Epithelial cell of esophagus (primary cell): Measurements from ENCODE around the gene DDX49.
"Not testable (repeated sequence)": the region's sequence is repeated elsewhere in the genome, so short reads cannot be mapped to it uniquely, and the experiment has no call there.

Experiments
- DNase-seq: peaks from one replicate; pipeline ENCODE4 v3.0.0; 2010; ENCODE audit warnings: low read depth
- H3K4me3 ChIP-seq: 2 replicates; pipeline ENCODE4 v1.5.1; 2011; ENCODE audit warnings: mild to moderate bottlenecking, low read length, control low read depth
- TF ChIP-seq, protein P1 (sequence below): IDR thresholded peaks from 2 replicates; pipeline ENCODE4 v1.5.1; 2011; ENCODE audit warnings: low read depth, mild to moderate bottlenecking, low read length, control low read depth, inconsistent platforms; ENCODE audit not compliant: insufficient read depth; ENCODE audit errors: missing control alignments

Gene DDX49

DNA sequence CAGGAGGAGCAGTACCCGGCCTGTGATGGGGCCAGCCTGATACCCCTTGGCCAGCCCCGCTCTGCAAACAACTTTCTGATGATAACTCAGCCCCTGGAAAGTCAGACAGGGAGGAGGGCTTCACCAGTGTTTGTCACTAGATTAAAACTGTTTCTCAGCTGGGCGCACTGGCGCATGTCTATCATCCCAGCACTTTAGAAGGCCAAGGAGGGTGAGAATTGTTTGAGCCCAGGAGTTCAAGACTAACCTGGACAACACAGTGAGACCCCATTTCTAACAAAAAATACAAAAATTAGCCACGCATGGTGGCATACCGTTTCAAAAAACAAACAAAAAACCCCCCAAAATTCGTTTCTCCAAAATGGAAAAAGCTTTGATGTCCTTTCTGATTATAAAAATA lies 18.0 kb upstream of the DDX49 start:
- TF ChIP-seq, protein P1, sequence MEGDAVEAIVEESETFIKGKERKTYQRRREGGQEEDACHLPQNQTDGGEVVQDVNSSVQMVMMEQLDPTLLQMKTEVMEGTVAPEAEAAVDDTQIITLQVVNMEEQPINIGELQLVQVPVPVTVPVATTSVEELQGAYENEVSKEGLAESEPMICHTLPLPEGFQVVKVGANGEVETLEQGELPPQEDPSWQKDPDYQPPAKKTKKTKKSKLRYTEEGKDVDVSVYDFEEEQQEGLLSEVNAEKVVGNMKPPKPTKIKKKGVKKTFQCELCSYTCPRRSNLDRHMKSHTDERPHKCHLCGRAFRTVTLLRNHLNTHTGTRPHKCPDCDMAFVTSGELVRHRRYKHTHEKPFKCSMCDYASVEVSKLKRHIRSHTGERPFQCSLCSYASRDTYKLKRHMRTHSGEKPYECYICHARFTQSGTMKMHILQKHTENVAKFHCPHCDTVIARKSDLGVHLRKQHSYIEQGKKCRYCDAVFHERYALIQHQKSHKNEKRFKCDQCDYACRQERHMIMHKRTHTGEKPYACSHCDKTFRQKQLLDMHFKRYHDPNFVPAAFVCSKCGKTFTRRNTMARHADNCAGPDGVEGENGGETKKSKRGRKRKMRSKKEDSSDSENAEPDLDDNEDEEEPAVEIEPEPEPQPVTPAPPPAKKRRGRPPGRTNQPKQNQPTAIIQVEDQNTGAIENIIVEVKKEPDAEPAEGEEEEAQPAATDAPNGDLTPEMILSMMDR = no peak
- DNase-seq = no peak
- no peak overlapping the region for H3K4me3 ChIP-seq

DNA sequence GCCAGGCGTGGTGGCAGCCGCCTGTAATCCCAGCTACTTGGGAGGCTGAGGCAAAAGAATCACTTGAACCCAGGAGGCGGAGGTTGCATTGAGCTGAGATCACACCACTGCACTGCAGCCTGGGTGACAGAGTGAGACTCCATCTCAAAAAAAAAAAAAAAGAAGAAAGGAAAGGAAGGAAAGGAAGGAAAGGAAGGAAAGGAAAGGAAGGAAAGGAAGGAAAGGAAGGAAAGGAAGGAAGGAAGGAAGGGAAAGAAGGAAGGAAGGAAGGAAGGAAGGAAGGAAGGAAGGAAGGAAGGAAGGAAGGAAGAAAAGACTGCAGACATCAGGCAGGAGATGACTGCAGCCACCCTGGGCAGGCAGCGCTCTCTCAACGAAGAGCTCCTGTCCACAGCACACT lies 17.0 kb upstream of the DDX49 start:
- H3K4me3 ChIP-seq, DNase-seq: not testable (repeated sequence)

DNA sequence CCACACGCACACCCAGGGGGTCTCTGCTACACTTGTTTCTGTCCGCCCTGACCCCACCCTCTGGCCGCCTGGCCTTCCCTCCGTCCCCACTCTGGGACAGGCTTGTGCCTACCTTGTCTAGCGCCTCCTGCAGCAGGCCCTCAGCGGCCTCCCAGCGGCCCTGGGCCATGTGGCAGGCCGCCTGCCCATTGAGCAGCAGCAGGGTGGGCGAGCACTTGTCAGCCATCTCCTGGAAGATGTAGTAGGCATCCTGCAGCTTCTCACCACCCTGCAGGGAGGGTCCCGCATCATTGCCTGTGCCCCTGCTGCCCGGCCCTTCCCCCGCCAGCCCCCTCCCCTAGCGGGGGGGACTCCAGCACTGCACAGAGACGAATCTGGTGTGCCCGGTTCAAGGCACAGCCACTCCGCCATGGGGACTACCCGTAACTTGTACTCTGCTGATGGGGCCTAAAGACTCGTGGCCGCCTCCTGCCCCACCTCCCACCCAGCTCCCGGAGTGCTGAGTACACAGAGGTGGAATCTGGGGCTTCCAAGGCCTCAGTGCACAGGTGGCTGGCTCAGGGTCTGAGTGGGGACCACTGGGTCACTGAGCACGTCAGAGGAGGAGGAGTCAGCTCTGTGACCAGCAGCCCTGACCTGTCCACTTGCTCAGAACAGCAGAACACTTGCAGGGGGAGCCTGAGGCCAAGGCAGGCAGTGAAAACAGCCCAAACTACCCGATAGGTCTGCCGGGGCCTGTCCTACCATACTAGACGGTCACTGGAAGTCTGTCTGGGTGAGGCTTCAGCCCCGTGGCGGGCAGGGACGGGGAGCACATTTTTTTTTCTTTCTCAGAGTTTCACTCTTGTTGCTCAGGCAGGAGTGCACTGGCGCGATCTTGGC lies 16.1 kb upstream of the DDX49 start:
- no peak for DNase-seq
- TF ChIP-seq, protein P1 = no peak
- no peak overlapping the region for H3K4me3 ChIP-seq

DNA sequence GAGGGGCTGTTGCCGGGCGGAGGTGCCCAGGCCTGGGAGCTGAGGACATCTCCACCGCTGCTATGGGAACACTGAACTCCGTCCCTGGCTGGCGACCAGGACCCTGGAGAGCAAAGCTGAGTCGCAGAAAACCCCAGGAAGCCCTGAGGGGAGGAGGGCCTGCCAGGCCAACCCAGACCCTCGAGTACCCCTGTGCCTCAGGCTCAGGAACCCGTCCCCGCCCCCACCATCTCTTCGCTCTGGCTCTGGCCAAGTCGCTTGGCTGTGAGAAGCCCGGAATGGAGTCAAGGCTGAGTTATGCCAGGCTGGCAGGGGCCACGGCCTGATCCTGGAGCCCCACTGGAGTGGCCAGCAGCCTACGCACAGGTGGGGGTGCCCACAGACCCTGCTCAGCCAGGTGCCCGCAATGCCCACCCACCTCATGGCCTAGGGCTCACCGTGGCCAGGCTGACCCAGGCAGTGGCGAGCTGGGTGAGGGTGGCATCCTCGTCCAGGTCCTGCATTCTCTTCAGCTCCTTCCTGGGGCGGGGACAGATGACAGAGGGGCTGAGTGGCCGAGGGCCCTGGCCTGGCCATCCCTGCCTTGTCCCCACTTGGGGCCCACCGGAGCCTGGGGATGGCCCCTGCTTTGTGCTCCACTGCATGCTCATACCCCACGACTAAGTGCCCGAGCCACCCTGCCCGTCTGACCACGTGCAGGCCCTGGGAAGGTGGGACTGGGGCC lies 15.0 kb upstream of the DDX49 start:
- H3K4me3 ChIP-seq = no peak overlapping the region
- TF ChIP-seq, protein P1 = no peak
- no peak for DNase-seq

DNA sequence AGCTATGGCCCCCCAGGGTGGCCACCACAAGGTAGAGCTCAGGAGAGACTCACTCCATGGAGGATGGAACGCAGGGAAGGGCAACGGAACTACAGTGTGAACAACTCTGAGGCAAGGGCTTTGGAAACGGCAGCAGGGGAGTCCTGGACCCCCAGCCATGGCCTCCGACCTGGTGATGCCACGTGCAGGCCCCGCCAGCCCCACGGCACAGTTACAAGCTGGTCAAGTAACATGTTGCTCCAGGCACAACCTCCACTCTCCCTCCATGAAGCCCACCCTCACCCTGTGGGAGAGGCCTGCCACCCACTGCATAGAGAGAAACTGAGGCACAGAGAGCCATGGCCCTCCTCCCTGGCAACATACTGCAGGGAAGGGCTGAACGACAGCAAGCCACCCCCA lies 14.5 kb upstream of the DDX49 start:
- TF ChIP-seq, protein P1 = no peak

DNA sequence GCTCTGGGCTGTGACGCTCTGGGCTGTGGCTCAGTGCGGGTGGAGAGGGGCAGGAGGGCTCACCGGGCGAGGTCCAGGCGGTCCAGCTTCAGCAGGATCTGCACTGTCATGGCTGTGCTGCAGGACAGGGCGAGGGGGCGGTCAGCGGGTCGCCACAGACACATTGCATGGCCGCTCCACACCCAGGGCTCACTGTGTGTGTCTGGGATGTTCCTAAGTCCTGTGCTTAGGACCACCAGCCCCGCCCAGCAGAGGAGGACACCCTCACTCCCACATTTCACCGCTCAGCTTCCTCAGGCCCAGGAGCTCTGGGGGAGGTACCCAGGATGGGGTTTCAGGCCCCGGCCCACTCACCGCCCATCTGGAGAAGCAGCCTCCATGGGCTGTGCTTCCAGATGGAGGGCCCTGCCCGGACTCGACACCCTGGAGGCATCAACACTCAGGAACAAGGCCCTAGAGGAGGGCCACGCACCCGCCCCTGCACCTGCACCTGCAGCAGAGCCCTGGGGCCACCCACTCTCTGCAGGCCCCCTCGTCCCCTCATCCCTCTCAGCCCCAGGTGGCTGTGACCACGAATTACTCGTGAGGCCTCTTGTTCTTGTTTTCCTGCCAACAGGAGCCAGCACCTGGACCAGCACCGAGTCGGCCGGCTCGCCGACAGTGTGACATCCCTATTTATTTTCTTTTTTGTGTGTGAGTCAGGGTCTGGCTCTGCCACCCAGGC lies 13.8 kb upstream of the DDX49 start:
- TF ChIP-seq, protein P1 = no peak
- H3K4me3 ChIP-seq = no peak overlapping the region

More for the DNA sequence above, 14.5 kb upstream of the DDX49 start:
- DNase-seq = no peak
- no peak overlapping the region for H3K4me3 ChIP-seq

More for the DNA sequence above, 13.8 kb upstream of the DDX49 start:
- DNase-seq = no peak
